GM18526 (cell line): ENCODE measurements around the gene MKKS.

Source experiments
- POLR2A ChIP-seq: IDR thresholded peaks from 3 replicates; pipeline ENCODE4 v1.6.1; 2011; ENCODE audit not compliant: insufficient read length; ENCODE audit errors: extremely low read depth

MKKS gene

DNA sequence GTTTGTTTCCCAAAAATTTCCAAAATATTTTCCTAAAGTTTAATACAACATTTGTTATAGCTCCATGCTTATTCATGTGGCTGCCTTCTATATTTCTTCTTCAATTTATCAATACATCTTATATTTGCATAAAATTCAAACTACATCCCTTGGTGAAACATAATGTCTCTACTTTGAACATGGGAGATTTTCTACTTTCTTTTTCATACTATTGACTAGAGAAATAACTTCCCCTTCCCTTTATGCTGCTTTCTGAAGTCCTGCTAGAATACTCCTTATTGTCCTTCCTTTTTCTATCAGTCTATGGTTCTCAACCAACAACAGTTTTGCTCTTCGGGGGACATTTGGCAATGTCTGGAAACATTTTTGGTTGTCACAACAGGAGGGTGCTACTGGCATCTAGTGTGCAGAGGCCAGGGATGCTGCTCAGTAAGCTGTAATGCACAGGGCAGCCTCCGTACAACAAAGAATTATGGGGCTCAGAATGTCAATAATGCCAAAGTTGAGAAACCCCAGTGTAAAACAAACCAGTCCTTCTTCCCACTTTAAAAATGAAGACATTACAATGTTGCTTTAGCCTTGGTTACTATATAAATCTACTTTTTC, 29.9 kb downstream of the MKKS start:
- TF ChIP-seq POLR2A, result no peak

DNA sequence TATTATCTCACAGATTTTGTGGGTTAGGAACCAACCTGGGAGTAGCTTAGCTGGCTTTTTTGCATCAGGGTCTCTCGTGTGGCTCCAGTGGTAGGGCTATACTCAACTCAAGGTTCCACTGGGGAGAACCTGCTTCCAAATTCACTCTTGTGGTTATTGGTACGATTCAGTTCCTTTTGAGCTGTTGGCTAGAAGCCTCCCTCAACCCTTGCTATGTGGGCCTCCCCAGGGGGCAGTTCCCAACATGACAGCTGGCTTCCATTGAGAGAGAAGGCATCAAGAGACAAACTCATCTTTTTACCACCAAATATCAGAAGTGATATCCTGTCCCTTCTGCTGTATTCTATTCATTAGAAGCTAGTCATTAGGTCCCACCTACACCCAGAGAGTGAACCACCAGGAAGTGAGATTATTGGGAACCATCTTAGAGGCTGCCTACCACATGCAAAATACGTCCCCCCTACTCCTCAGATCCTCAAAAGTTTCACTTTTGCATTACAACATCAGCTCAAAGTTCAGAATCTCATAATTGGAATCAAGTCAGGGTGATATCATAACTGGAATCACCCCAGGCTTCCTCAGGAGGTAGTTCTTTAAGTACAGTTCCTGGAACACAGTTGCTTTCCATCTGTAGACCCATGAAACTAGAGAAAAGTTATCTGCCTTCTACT, 30.9 kb downstream of the MKKS start:
- TF ChIP-seq POLR2A, result no peak

DNA sequence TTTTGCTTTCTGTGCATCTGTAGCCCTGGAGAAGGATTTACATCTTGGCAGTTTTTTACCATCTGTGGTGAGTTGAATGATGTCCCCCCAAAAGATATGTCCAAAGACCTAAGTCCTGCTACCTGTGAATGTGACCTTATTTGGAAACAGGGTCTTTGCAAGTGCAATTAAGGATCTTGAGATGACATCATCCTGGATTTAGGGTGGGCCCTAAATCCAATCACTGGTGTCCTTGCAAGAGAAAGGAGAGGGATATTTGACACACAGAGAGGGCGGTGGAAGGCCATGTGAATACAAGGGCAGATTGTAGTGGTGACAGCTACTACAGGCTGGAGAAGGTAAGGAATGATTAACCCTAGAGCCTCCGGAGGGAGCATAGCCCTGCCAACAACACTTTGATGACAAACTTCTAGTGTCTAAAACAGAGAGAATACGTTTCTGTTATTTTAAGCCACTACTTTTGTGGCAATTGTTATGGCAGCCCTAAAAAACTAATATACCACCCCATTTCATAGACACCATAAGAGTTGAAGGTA, 35.1 kb downstream of the MKKS start:
- no peak for TF ChIP-seq POLR2A

DNA sequence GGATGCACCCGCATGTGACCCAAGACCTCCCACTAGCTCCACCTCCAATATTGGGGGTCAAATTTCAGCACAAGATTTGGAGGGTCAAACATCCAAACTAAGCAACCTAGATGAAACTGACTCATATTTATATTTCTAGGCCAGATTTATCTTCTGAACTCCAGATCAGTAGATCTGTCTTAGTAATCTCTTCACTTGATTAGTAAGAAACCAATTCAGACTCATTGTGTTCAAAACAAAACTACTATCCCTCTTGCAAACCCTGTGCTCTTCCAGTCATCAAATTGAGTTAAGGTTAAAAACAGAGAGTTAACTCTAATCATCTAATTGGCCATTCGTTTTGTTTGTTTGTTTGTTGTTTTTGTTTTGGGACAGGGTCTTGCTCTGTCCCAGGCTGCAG, 43.3 kb downstream of the MKKS start:
- no peak for TF ChIP-seq POLR2A

DNA sequence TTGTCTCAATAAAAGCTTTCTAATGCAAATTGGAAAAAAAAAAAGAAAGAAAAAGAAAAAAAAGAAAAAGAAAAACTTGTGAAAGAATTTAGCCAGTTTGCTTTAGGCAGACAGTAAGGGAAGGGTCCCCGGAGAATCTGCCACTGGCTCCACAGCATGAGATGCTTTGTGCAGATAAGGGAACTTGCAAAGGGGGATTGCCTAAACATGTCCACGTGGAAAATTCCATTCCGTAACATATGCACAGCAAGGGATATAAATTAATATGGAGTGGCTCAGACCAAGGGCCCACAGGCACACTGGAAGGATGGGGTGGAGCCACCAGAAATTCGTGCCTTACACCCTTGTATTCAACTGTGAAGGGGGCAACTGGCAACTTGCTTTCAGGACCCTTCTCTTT, 45.4 kb downstream of the MKKS start:
- TF ChIP-seq POLR2A, result no peak

DNA sequence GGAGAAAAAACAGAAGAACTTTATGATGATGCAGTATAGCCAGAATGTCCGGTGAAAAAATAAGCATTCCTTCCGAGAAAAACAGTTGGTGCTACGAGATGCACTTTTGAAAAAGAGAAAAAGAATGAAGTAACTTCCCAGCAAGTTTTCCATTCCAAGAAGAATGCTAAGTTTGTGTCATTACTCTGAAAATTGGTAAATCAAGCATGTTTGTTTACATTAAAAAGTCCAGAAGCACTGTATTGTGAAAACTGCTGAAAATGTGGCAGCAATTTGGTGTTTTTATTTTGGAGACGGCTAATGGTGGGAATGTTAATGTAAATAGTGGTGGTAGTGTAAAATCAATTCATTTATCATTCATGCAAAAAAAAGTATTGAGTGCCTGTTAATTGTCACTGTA, 46.3 kb downstream of the MKKS start:
- TF ChIP-seq POLR2A, result no peak

DNA sequence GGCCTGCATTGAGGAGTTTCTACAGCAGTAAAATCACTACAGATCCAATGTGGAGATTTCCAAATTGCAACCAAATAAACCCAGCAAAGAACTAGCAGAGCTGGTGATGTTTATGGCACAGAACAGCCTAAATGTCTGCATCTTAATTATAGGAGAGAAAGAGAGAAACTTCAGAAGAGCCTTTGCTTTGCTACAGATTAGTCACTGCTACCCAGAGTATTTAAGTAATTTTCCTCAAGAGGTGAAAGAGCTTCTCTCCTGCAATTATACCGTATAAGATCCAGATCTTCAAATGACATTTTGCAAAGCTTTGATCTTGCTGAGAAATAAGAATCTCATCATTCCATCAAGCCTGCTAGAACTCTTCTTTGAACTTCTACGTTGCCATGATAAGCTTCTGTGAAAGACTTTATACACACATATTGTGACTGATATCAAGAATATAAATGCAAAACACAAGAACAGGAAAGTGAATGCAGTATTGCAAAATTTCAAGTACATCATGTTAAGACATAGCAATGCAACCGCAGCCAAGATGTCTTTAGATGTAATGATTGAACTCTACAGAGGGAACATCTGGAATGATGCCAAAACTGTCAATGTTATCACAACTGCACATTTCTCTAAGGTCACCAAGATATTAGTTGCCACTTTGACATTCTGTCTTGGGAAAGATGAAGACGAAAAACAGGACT, 48.0 kb downstream of the MKKS start:
- TF ChIP-seq POLR2A, result no peak

DNA sequence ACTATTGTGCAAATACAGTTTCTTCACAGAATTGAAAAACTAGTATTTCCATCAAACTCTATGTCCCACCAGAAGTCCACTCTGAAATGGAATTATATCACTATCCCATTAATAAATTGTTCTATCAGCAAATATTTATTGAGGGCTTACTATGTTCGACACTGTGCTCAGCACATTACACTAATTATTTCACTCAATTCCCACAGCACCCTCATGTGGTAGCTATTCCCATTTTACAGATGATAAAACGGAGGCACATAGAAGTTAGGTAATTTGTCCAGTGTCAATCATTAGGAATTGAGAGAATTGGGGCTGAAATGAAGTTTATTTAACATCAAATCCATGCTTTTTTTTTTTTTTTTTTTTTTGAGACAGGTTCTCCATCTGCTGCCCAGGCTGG, 52.5 kb downstream of the MKKS start:
- TF ChIP-seq POLR2A, result no peak

DNA sequence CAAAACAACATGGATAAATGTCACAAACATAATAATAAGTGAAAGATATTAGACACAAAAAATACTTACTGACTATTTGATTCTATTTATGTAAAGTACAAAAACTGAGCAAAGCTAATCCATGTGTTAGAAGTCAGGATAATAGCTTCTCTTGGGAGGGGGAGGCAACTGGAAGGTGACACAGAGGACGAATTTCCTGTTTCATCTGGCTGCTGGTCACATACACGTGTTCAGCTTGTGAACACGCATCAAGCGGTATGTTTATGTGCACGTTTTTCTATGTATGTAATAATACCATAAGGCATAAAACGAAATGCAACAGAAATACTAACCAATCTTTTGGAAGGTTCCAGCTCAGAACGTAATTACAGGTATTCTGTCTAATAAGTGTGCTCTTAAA, 54.3 kb downstream of the MKKS start:
- no peak for TF ChIP-seq POLR2A

DNA sequence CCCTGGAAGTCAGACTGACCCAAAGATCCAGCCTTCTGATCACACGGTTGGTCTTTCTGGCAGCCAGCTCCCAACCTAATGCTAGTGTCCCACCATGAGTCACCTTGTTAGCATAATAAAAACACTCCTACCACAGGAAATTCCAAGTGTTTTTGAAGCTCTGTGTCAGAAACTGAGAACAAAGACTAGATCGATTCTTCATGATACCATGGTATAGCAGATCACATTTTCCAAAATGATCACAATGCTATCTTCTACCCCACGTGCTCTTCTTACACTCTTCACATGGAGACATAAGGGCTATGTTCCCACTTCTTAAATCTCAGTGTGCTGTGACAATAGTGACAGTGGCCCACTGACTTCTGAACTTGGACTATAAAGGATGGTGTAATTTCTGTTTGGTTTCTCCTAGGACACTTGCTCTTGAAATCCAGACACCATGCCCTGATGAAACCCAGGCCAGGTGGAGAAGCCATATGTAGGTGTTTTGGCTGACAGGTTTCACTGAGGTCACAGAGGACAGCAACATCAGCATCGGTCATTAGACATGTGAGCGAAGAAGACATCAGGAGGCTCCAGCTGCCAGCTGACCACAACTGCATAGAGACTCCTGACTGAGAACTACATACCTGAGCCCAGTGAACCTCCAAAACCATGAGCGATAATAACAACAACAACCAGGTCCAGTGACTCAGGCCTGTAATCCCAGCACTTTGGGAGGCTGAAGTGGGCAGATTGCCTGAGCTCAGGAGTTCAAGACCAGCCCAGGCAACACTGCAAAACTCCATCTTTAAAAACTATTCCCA, 57.5 kb downstream of the MKKS start:
- TF ChIP-seq POLR2A, result no peak

DNA sequence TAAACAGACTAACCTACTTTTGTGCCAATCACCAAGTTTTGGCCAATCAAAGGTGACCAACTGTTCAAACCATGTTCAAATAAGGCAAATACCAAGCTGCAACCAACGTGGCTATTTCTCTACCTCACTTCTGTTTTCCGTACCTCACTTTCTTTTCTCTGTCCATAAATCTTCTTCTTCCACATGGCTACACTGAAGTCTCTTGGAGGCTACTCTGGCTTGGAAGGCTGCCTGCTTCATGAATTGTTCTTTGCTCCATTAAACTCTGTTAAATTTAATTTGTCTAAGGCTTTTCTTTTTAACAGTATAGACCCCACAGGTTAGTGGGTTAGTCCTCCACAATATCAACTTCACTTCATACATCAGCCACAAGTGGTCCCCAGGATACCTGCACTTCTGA, 58.8 kb downstream of the MKKS start:
- no peak for TF ChIP-seq POLR2A

DNA sequence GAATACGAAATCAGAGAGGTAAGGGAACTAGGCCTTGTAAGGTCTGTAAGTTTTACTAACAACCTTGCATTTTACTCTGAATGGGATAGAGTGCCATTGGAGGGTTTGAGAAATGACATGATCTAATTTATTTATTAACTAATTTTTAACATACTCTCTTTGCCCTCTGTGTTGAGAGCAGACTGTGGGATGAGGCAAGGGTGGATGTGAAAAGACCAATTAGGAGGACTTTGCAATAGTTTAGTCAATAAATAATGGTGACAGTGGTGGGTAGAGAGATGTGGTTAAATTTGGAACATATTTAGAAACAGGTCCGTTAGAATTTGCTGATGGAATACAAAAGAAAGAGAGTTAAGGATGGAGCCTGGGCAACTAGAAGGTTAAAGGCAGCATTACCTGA, 60.0 kb downstream of the MKKS start:
- TF ChIP-seq POLR2A, result no peak

DNA sequence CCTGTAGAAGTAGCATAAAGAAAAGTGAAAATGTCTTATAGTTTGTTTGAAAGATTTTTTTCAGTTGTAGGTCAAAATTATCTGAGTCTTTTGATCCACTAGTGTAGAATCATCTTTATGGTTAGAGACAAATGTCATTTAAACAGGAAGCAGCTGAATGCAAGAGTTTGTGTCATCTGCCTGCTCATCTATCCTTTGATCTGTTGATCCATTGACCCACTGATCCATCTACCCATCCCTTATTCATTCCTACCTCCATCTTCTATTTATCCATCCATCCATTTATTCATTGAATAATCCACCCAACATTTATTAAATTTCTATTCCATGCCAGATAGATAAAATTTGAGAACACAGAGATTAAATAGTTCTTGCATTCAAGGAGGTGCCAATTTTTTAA, 62.6 kb downstream of the MKKS start:
- TF ChIP-seq POLR2A, result no peak

DNA sequence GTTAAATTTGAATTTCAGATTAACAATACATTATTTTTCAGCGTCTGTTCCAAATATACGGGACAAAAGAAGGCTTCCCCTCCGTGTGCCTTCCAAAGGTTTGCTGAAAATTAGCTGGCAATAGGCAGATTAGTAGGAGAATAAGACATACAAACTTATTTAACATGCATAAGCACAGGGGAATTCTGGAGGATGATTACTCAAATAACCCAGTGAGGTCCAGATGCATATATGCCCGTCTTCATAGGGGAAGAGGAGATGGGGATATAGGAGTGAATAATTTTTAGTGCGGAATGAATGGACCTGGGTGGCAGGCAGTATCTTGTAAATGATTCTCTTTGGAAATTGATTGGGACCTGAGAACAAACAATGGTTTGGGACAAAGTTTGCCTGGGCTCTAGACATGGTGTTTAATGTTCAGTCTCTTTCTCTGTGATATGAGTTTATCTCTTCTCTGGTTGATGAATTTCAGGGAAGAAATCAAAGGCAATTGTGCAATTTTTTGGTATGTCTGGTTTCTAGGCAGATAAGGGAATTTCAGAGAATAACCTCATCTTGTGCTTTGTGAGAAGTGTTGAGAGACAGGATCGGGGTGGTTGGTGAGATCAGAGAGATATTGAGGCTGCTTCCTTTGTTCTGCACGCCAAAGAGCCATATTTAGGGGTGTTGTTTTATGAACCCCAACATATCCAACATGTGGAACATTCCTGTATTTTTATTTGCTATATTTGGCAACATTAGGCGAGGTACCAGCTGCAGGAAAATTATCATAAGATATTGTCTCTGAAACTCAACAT, 63.7 kb downstream of the MKKS start:
- no peak for TF ChIP-seq POLR2A

DNA sequence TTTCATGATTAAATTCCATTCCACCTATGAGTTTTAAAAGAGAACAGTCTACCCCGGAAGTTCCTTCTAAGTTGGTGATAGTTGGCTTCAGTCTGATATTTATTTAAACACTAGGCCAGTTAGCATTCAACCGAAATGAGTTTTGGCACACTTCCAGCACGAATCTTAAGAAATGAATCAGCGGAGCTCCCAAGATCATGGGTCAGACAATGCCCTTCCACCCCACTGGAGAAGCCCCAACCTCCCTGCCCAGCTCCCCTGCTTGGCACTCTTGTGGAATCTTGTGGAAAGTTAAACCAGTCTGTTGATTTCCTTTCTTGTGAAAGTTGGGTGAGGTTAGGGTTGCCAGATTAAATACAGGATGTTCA, 64.3 kb downstream of the MKKS start:
- TF ChIP-seq POLR2A, result no peak
